NCI-H446 (cell line): ENCODE results near the gene OR10H2.
"Not testable (repeated sequence)": the region's sequence is repeated elsewhere in the genome, so short reads cannot be mapped to it uniquely, and the experiment has no call there.

Experiments used
- DNase-seq, 2 experiments: peaks; one replicate each; lab custom pipeline; 2025; lab: John Stamatoyannopoulos, UW

Gene OR10H2

GRCh38 chr19:15769586-15769985, 41.8 kb downstream of the OR10H2 start:
- DNase-seq = no peak

GRCh38 chr19:15774159-15774558, 46.3 kb downstream of the OR10H2 start:
- DNase-seq = not testable (repeated sequence)

GRCh38 chr19:15775249-15775648, 47.4 kb downstream of the OR10H2 start:
- no peak for DNase-seq

GRCh38 chr19:15776264-15776663, 48.4 kb downstream of the OR10H2 start:
- DNase-seq = no peak

- no peak for DNase-seq
These were observed 49.5 kb downstream of the OR10H2 start for GRCh38 chr19:15776991-15777970.
